ENCODE measurements around the gene SLC38A2. TPM values are rescaled to one million over a fixed set of nuclear protein-coding genes. Genes with fewer than 3 reads are reported as not detected.

SLC38A2 gene
- total RNA-seq, 1 donor from 2014 or later = 216 TPM

DNA sequence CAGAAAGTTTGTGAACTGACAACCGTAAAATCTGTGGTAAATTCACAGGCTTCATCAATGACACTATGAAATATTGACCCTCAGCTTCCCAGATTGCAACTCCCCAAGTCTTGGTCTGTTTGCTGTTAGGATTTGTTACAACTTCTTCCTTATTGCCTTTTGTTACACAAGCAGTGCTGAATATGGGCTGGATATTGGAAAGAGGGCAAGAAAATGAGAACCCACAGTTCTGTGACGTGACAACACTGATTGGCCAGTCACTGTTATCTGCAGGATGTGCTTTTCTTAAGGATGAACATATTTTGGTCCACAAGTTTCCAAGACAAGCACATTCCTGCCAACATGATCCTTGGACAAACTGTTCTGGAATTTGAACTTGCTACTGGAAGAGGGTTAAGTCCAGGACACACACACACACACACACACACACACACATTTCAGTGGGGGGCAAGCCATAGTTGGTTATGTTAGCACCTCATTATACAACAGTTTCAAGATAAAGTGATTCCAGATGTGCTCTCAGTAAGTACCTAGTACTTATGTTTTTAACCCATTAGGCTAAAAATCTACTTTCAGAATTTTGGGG is 16.6 kb upstream of the SLC38A2 start:
- Mint-ChIP-seq H3K27me3 (no peaks in the 10 kb centered on the region), H3K4me3 (ENCODE audit: low read depth) (no peak overlapping the region), H3K36me3 (ENCODE audit: insufficient read depth) (peaks cover 3% of the 10 kb centered on the region), H3K4me1 (ENCODE audit: low read depth) (peaks cover 16% of the 10 kb centered on the region), H3K27ac (no peak overlapping the region), H3K9me3 (ENCODE audit: low read depth) (no peaks in the 10 kb centered on the region)
- DNase-seq (ENCODE audit: low spot score, unreplicated experiment) = no peak
- TF ChIP-seq, protein P1, sequence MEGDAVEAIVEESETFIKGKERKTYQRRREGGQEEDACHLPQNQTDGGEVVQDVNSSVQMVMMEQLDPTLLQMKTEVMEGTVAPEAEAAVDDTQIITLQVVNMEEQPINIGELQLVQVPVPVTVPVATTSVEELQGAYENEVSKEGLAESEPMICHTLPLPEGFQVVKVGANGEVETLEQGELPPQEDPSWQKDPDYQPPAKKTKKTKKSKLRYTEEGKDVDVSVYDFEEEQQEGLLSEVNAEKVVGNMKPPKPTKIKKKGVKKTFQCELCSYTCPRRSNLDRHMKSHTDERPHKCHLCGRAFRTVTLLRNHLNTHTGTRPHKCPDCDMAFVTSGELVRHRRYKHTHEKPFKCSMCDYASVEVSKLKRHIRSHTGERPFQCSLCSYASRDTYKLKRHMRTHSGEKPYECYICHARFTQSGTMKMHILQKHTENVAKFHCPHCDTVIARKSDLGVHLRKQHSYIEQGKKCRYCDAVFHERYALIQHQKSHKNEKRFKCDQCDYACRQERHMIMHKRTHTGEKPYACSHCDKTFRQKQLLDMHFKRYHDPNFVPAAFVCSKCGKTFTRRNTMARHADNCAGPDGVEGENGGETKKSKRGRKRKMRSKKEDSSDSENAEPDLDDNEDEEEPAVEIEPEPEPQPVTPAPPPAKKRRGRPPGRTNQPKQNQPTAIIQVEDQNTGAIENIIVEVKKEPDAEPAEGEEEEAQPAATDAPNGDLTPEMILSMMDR (IDR thresholded peaks at IDR 0.05; ENCODE audit: unreplicated experiment) = no peak

DNA sequence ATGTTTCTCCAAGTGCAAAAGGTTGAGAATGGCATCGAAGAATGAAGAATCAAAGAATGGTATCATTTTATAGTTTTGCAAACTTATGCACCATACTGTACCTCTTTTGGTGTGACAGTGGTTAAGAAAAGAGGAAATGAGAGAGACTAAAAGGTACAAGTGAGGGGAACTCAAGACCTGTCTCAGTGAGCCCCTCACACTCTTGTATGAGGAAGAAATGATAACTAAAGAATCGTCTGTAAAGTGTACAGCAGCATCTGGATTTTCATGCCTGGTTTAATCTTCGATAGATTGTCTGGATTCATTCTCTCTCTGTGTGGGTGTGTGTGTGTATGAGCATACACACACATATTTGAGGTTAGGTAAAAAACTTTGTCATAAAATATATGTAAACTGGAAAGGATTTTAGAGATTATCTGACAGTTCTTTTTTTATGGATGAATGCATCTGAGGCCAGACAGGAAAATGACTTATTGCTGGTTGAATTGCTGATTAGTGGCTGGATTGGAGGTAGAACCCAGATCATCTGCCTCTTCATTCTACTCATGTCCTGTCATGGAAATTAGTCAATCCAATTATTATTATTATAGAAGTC is 16.0 kb upstream of the SLC38A2 start:
- Mint-ChIP-seq H3K36me3 (ENCODE audit: insufficient read depth) (peaks cover 3% of the 10 kb centered on the region), H3K27me3 (no peaks in the 10 kb centered on the region), H3K27ac (no peak overlapping the region), H3K4me3 (ENCODE audit: low read depth) (no peak overlapping the region), H3K9me3 (ENCODE audit: low read depth) (no peaks in the 10 kb centered on the region), H3K4me1 (ENCODE audit: low read depth) (peaks cover 16% of the 10 kb centered on the region)
- DNase-seq (ENCODE audit: low spot score, unreplicated experiment) = no peak
- TF ChIP-seq, protein P1 (IDR thresholded peaks at IDR 0.05; ENCODE audit: unreplicated experiment) = no peak

DNA sequence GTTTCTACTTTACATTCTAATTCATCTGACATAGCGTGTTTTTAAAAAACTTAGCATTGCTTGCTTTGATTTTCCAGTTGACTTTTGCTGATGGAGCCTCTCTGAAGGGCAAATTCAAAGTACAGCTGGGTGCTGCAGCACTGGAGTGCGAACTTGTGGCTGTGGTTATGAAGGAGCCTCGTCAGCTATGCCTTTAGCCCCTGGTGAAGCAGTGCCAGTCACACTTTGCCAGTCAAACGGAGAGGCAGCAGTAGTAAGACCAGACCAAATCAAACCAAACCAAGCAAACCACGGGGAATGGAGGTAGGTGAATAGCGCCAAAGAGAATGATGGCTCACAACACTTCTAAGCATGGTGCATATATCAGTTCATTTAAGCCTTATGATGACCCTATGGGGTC is 15.1 kb upstream of the SLC38A2 start:
- peaks cover 18% of the 10 kb centered on the region for H3K4me1 Mint-ChIP-seq (ENCODE audit: low read depth)
- H3K27ac Mint-ChIP-seq = no peak overlapping the region

GRCh38 chr12:46386877-46387629 is 14.5 kb upstream of the SLC38A2 start:
- TF ChIP-seq, protein P1 (IDR thresholded peaks at IDR 0.05; ENCODE audit: unreplicated experiment) = no peak
- Mint-ChIP-seq H3K27me3 (no peaks in the 10 kb centered on the region), H3K9me3 (ENCODE audit: low read depth) (no peaks in the 10 kb centered on the region), H3K4me1 (ENCODE audit: low read depth) (peaks cover 21% of the 10 kb centered on the region), H3K36me3 (ENCODE audit: insufficient read depth) (peaks cover 3% of the 10 kb centered on the region), H3K4me3 (ENCODE audit: low read depth) (no peak overlapping the region), H3K27ac (no peak overlapping the region)
- DNase-seq (ENCODE audit: low spot score, unreplicated experiment) = no peak

More for the DNA sequence above, 15.1 kb upstream of the SLC38A2 start:
- H3K27me3 Mint-ChIP-seq = no peaks in the 10 kb centered on the region
- H3K36me3 Mint-ChIP-seq (ENCODE audit: insufficient read depth) = peaks cover 3% of the 10 kb centered on the region
- H3K4me3 Mint-ChIP-seq (ENCODE audit: low read depth) = no peak overlapping the region
- no peak for DNase-seq (ENCODE audit: low spot score, unreplicated experiment)
- TF ChIP-seq, protein P1 (IDR thresholded peaks at IDR 0.05; ENCODE audit: unreplicated experiment) = no peak
- H3K9me3 Mint-ChIP-seq (ENCODE audit: low read depth) = no peaks in the 10 kb centered on the region

- Mint-ChIP-seq H3K9me3 (ENCODE audit: low read depth) (no peaks in the 10 kb centered on the region), H3K27ac (no peak overlapping the region), H3K36me3 (ENCODE audit: insufficient read depth) (peaks cover 1% of the 10 kb centered on the region), H3K4me1 (ENCODE audit: low read depth) (peaks cover 21% of the 10 kb centered on the region), H3K4me3 (ENCODE audit: low read depth) (no peak overlapping the region), H3K27me3 (no peaks in the 10 kb centered on the region)
- TF ChIP-seq, protein P1 (IDR thresholded peaks at IDR 0.05; ENCODE audit: unreplicated experiment) = no peak
- no peak for DNase-seq (ENCODE audit: low spot score, unreplicated experiment)
Observed at GRCh38 chr12:46386360-46386867, 13.8 kb upstream of the SLC38A2 start.

Measured in progenitor cell of endocrine pancreas (in vitro differentiated cells).